ENCODE data around the gene PKNOX2. TPM values are rescaled to one million over a fixed set of nuclear protein-coding genes. Genes with fewer than 3 reads are reported as not detected.

The PKNOX2 gene
- total RNA-seq, 2 experiments from 2014 or later = not detected

- no TSS peak for BruUV-seq (replicated peaks)
- Histone ChIP-seq H3K79me2 (ENCODE audit: insufficient read depth, low read depth, low read length) (no peaks in the 10 kb centered on the region), H3K9me3 (ENCODE audit: low read length) (no peaks in the 10 kb centered on the region), H2AFZ (ENCODE audit: low read length) (no peak overlapping the region), H3K36me3 (ENCODE audit: insufficient read depth, low read length) (no peaks in the 10 kb centered on the region), H3K4me1 (ENCODE audit: insufficient read depth, low read length, poor library complexity, severe bottlenecking) (no peaks in the 10 kb centered on the region), H3K4me3 (ENCODE audit: low read depth, low read length, poor library complexity, severe bottlenecking) (no peak overlapping the region), H4K20me1 (ENCODE audit: insufficient read depth, low read length) (no peaks in the 10 kb centered on the region), H3K27ac (ENCODE audit: low read depth, low read length, poor library complexity, severe bottlenecking) (no peak overlapping the region), H3K9me2 (ENCODE audit: insufficient read depth, low read length) (no peaks in the 10 kb centered on the region), H3K4me2 (ENCODE audit: low read length) (no peak overlapping the region)
- intact Hi-C loops (cut with micrococcal nuclease; ENCODE audit: unreplicated experiment) = no loop called here
- POLR2A ChIA-PET = interaction anchor here (0.6 to 0.8 kb wide), 2 partner anchors 52 to 766 kb away, joined by 3 read pairs; no protein-coding TSS in a partner anchor
- TF ChIP-seq EZH2phosphoT487 (IDR thresholded peaks at IDR 0.05; ENCODE audit: borderline replicate concordance, low read depth, low read length) (no peak), CTCF (conservative IDR thresholded peaks at IDR 0.05; ENCODE audit: low read length) (no peak)
- DNase-seq (ENCODE audit: low spot score) = no peak
- CTCF ChIA-PET (ENCODE audit: unreplicated experiment) = no interaction called here
Measured at GRCh38 chr11:125390946-125391345, 226.4 kb downstream of the PKNOX2 start.

GRCh38 chr11:125393331-125393730 lies 228.8 kb downstream of the PKNOX2 start:
- POLR2A ChIA-PET = interaction anchor here (0.5 kb wide), 1 partner anchor 775 kb away, joined by 3 read pairs; no protein-coding TSS in a partner anchor
- no peaks in the 10 kb centered on the region for H3K4me1 ChIP-seq (ENCODE audit: insufficient read depth, low read length, poor library complexity, severe bottlenecking)
- intact Hi-C loops (cut with micrococcal nuclease; ENCODE audit: unreplicated experiment) = no loop called here

More at GRCh38 chr11:125393331-125393730, 228.8 kb downstream of the PKNOX2 start:
- H2AFZ ChIP-seq (ENCODE audit: low read length) = no peak overlapping the region
- no TSS peak for BruUV-seq (replicated peaks)
- no peaks in the 10 kb centered on the region for H3K9me2 ChIP-seq (ENCODE audit: insufficient read depth, low read length)
- TF ChIP-seq CTCF (conservative IDR thresholded peaks at IDR 0.05; ENCODE audit: low read length) = 0 out of 2 replicates have a peak, but pooled peaks have one; percentile 24
- TF ChIP-seq EZH2phosphoT487 (IDR thresholded peaks at IDR 0.05; ENCODE audit: borderline replicate concordance, low read depth, low read length) = no peak
- H3K9me3 ChIP-seq (ENCODE audit: low read length) = no peaks in the 10 kb centered on the region
- no peak overlapping the region for H3K27ac ChIP-seq (ENCODE audit: low read depth, low read length, poor library complexity, severe bottlenecking)
- CTCF ChIA-PET (ENCODE audit: unreplicated experiment) = interaction anchor here (0.6 kb wide), 1 partner anchor 330 kb away, joined by 3 read pairs; the partner anchor contains the start of gene SLC37A2
- no peak for DNase-seq (ENCODE audit: low spot score)
- H4K20me1 ChIP-seq (ENCODE audit: insufficient read depth, low read length) = no peaks in the 10 kb centered on the region
- H3K4me3 ChIP-seq (ENCODE audit: low read depth, low read length, poor library complexity, severe bottlenecking) = no peak overlapping the region
- H3K36me3 ChIP-seq (ENCODE audit: insufficient read depth, low read length) = no peaks in the 10 kb centered on the region
- H3K79me2 ChIP-seq (ENCODE audit: insufficient read depth, low read depth, low read length) = no peaks in the 10 kb centered on the region
- no peak overlapping the region for H3K4me2 ChIP-seq (ENCODE audit: low read length)

Measured in OCI-LY7 (cell line).